ENCODE measurements around the gene RNF32. TPM values are rescaled to one million over a fixed set of nuclear protein-coding genes. Genes with fewer than 3 reads are reported as not detected.

The RNF32 gene
- 0.59 and 1.5 TPM in 2 replicates for total RNA-seq (2021)
- Bru-seq, nascent RNA = percentile 22 among the genes with signal in this experiment
- percentile 18 among the genes with signal in this experiment for BruChase-seq, experiment 1, labeled RNA remaining after a 2-hour chase
- BruChase-seq, experiment 2, labeled RNA remaining after a 6-hour chase = percentile 19 among the genes with signal in this experiment
- long read RNA-seq, partial matches to known transcripts = 0 of 3 reads
- long read RNA-seq, other reads (novel, unspliced or antisense) = 1 of 3 reads

- peak within 1 kb of the TSS; percentile 59 for H3K4me3 ChIP-seq (ENCODE audit: low read depth, low read length, poor library complexity, severe bottlenecking)
- ChIA-PET POLR2A (ENCODE audit: low non-redundant PET) (no interaction called here), CTCF (interaction anchor here (0.7 kb wide), 1 partner anchor 21 kb away, joined by 3 read pairs; no protein-coding TSS in a partner anchor)
- H3K9me3 ChIP-seq (ENCODE audit: low read depth, low read length, poor library complexity, severe bottlenecking) = no peaks in the 10 kb centered on the region
- peak; percentile 94 for DNase-seq (ENCODE audit: low spot score)
- no peaks in the 10 kb centered on the region for H3K36me3 ChIP-seq (ENCODE audit: insufficient read depth, low read length, poor library complexity, severe bottlenecking)
- intact Hi-C loops (cut with micrococcal nuclease; ENCODE audit: unreplicated experiment) = loop anchor here (10.0 kb wide), 1 partner anchor 174 kb away; no protein-coding TSS in a partner anchor
- TF ChIP-seq CTCF (conservative IDR thresholded peaks at IDR 0.05; ENCODE audit: low read depth, low read length) (no peak), EZH2 (IDR thresholded peaks at IDR 0.05; ENCODE audit: borderline replicate concordance, low read depth, low read length, poor library complexity, severe bottlenecking) (no peak)
- H3K4me1 ChIP-seq (ENCODE audit: insufficient read depth, low read length, poor library complexity, severe bottlenecking) = peaks cover 5% of the 10 kb centered on the region
- peak within 1 kb of the TSS; percentile 58 for H3K27ac ChIP-seq (ENCODE audit: low read depth, low read length, poor library complexity, severe bottlenecking)
- no TSS peak for BruUV-seq (replicated peaks)
- H3K27me3 ChIP-seq (replicated peaks; ENCODE audit: insufficient read depth, low read depth, low read length, poor library complexity) = peaks cover 10% of the 10 kb centered on the region
Measured at GRCh38 chr7:156640257-156640948, at the start of gene RNF32. TSS of gene RNF32 (plus strand) at chr7:156640774. CDS start at chr7:156643878, 3,104 bp downstream.

DNA sequence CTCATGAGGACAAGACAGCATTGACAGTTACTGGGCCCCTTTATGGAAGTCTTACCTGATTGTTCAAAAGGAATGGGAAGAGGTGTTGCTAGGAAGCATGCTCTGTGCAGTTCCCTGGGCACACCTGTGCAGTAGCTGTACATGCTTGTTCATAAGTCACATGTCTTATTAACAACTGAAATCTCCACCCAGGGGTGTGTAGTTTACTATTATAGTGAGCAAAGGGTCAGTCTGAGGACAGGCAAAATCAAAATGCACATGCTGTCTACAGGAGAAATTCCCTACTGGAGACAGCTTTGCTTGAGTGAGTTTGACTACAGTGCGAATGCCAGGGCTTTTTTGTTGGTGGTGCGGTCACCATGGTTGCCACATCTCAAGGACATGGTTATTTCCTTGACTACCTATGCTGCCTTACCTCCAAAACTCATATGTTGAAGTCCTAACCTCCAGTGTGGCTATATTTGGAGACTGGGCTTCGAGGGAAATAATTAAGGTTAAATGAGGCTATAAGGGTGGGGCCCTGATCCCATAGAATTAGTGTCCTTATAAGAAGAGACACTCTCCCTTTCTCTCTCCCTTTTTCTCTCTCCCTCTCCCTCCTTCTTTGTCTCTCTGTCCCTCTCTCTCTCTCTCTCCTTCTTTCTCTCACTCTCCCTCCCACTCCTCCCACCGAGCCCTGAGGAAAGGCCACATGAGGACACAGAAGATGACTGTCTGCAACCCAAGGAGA, 48.3 kb upstream of the RNF32 start:
- Histone ChIP-seq H3K36me3 (ENCODE audit: insufficient read depth, low read length, poor library complexity, severe bottlenecking) (no peaks in the 10 kb centered on the region), H3K27me3 (replicated peaks; ENCODE audit: insufficient read depth, low read depth, low read length, poor library complexity) (no peaks in the 10 kb centered on the region), H3K4me1 (ENCODE audit: insufficient read depth, low read length, poor library complexity, severe bottlenecking) (no peaks in the 10 kb centered on the region), H3K4me3 (ENCODE audit: low read depth, low read length, poor library complexity, severe bottlenecking) (no peak overlapping the region), H3K27ac (ENCODE audit: low read depth, low read length, poor library complexity, severe bottlenecking) (no peak overlapping the region), H3K9me3 (ENCODE audit: low read depth, low read length, poor library complexity, severe bottlenecking) (no peaks in the 10 kb centered on the region)
- intact Hi-C loops (cut with micrococcal nuclease; ENCODE audit: unreplicated experiment) = no loop called here
- BruUV-seq (replicated peaks) = no TSS peak
- DNase-seq (ENCODE audit: low spot score) = no peak
- ChIA-PET POLR2A (ENCODE audit: low non-redundant PET) (no interaction called here), CTCF (no interaction called here)
- TF ChIP-seq EZH2 (IDR thresholded peaks at IDR 0.05; ENCODE audit: borderline replicate concordance, low read depth, low read length, poor library complexity, severe bottlenecking) (no peak), CTCF (conservative IDR thresholded peaks at IDR 0.05; ENCODE audit: low read depth, low read length) (no peak)

GRCh38 chr7:156594283-156595080, 46.1 kb upstream of the RNF32 start:
- Histone ChIP-seq H3K36me3 (ENCODE audit: insufficient read depth, low read length, poor library complexity, severe bottlenecking) (no peaks in the 10 kb centered on the region), H3K4me1 (ENCODE audit: insufficient read depth, low read length, poor library complexity, severe bottlenecking) (no peaks in the 10 kb centered on the region), H3K9me3 (ENCODE audit: low read depth, low read length, poor library complexity, severe bottlenecking) (no peaks in the 10 kb centered on the region), H3K27ac (ENCODE audit: low read depth, low read length, poor library complexity, severe bottlenecking) (no peak overlapping the region), H3K4me3 (ENCODE audit: low read depth, low read length, poor library complexity, severe bottlenecking) (no peak overlapping the region), H3K27me3 (replicated peaks; ENCODE audit: insufficient read depth, low read depth, low read length, poor library complexity) (no peaks in the 10 kb centered on the region)
- CTCF ChIA-PET = no interaction called here
- TF ChIP-seq CTCF (conservative IDR thresholded peaks at IDR 0.05; ENCODE audit: low read depth, low read length) (no peak), EZH2 (IDR thresholded peaks at IDR 0.05; ENCODE audit: borderline replicate concordance, low read depth, low read length, poor library complexity, severe bottlenecking) (no peak)
- BruUV-seq (replicated peaks) = no TSS peak
- no peak for DNase-seq (ENCODE audit: low spot score)
- POLR2A ChIA-PET (ENCODE audit: low non-redundant PET) = no interaction called here
- intact Hi-C loops (cut with micrococcal nuclease; ENCODE audit: unreplicated experiment) = no loop called here

All from A673 (cell line).